Measurements from ENCODE around the gene PPARA.
"Not testable (repeated sequence)": the region's sequence is repeated elsewhere in the genome, so short reads cannot be mapped to it uniquely, and the experiment has no call there.

Gene PPARA

DNA sequence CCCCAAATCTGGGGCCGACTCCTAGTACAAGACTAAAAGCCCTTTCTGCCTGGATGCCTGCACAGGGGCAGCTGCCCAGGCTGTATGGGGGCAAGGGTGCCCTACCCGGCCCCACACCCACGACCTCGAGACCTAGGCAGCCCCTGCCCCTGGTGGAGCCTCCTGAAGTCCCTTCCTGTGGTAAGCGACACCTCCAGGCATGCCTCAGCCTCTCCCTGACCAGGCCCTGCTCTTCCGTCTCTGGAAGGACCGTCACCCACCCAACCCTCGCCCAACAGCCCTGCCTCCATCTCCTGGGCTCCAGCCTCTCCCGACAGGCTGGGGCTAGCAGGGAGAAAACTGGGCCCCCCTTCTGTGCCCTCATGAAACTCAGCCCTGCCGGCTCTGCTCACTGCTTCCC lies 22.8 kb upstream of the PPARA start:
- no peak for DNase-seq

DNA sequence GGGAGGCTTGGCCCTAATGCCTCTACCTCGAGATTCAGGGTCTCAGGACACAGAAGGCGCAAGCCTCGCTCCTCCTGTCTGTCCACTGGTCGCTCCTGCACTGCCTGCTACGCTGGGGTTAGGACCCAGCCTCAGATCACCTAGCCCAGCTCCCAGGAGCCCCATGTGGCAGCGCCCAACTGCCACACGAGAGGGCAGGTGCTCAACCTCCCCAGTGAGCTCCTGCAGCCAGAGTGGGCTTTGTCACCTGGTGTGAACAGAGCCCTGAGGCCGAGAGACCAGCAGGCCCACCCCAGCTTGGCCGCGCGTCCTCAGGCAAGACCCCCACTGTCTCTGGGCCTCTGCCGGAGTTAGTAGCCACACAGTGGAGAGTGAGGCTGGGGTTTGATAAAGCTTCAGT lies 21.7 kb upstream of the PPARA start:
- no peak for DNase-seq

DNA sequence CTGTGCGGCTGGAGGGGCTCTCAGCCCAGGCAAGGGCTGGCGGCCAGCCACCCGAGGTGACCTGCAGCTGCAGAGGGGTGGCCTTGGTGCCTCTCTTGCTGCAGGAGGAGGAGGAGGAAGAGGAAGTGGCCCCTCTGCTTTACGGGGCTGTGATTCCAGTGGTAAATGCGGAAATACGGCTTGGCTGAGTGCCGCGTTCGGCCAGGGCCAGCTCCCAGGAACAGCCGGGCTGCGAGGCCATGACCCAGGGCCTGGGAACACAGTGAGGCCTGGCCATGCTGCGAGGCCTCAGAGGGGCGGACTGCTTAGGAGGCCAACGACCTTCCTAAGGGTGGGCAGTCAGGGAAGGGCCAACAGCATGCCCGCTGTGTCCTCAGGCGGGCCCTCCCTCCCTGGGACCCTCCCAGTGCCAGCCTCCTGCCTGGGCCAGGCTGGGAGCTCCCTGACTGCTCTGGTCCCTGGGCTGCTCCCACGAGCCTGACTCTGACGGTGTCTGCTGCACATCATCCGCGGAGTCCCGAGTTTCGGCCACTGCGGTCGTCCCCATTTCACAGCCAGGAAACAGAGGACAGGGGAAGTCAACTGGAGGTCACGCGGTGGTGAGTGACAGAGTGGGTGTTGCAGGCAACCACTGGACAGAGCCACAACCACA lies 20.8 kb upstream of the PPARA start:
- DNase-seq: no peak

DNA sequence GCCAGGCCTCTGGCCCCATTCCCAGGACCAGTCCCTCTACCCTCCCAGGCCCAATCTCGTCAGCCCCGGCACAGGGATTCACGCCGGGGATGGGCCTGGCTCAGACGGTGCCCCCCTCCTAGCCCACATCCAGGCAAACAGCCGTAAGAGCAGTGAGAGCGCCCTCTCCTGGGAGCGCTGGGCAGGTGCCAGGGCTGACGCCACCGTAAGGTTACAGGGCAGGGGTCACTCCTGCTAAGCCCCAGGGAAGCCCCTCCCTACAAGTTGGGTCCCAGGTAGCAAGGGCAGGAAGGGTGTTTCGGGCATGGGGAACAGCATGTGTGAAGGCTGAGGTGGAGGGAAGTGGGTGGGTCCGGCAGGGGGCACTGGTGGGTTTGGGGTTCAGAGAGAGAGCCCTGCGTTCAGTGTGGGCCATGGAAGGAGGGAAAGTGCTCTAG lies 19.2 kb upstream of the PPARA start:
- no peak for DNase-seq

DNA sequence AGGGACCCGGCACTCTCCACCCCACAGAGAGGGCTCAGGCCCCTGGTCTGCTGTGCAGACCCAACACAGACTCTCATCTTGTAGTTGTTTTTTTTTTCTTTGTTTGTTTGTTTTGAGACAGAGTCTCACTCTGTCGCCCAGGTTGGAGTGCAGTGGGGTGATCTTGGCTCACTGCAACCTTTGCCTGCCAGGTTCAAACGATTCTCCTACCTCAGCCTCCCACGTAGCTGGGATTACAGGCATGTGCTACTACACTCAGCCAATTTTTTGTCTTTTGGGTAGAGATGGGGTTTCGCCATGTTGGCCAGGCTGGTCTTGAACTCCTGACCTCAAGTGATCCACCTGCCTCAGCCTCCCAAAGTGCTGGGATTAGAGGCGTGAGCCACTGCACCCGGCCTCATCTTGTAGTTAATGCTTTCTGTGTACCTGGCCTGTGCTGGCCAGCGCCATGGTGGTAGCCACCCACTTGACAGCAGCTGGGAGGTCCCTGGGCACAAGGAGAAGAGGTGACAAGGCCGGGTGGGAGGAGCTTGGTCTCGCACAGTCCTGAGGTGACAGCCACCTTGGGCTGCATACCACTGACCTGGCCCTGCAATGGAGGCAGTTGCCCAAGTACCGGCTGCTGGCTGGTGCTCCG lies 18.0 kb upstream of the PPARA start:
- DNase-seq: not testable (repeated sequence)

DNA sequence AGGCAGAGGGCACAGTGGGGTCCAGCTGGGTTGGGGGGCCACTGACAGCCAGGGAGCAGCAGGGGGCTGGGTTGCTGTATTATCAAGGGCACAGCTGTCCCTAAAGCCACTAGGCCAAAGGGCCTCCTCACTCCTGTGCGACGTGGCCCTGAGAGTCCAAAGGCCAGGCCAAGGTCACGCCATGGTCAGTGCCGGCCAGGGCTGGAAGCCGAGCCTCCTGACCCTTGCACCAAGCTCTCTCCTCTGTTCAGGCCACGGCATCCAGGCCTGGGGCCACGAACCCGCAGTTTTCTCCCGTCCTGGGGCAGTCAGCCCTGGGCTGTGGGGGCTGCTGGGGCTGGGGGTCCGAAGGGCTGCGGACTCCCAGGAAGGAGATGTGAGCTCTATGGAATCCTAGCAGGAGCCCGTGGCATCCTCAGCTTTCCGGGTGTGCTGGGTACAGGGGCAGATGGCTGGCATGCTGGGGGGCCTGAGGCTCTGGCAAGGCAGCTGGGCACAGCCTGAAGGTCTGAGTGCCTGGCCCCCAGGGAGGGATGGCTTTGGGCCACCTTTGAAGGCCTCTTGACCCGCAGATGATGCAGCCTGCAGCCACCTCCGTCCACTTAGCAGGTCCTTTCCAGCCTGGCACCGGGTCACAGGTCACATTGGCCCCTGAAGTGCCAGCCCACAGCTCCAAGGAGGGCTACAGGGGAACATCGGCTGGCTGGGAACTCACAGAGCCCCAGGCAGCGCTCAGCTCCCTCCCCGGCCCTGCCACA lies 17.3 kb upstream of the PPARA start:
- no peak for DNase-seq

DNA sequence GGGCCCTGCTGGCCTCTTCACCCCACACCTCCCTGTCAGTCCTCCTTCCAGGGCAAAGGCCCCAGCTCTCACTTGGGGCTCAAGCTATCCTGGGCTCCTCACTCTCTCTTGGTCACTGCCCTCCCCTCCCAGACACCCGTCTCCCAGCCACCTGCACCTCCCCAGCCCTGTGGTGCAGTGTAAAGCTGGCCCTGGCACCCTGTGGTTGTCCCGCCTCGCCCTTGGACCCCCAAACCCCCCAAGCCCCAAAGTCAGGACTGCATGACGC lies 16.8 kb upstream of the PPARA start:
- no peak for DNase-seq

DNA sequence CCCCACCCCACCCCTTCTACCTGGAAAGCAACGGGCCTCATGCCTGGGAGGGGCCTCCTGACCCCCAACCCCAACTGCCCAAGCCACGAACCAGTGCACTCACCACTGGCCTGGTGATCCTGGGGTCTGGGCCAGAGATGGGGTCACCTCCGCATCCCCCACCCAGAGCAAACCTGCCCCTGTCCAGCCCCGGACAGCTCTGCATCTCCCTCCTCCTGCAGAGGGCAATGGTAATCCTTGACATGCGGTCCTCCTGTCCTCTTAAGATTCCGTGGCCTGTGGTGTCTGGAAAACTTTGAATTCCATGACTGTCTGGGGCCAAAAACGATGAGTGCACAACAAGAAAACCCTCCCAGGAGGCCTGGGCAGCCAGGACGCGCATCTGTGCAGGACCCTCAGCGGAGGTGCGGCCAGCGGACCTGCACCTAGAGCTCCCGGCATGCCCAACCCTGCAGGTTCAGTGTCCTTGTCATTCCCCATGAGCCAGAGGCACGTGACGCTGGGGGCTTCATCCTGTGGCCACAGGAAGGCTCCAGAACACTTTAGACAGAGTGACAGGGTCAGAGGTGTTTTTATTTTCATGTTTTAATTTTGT lies 16.1 kb upstream of the PPARA start:
- DNase-seq: no peak

DNA sequence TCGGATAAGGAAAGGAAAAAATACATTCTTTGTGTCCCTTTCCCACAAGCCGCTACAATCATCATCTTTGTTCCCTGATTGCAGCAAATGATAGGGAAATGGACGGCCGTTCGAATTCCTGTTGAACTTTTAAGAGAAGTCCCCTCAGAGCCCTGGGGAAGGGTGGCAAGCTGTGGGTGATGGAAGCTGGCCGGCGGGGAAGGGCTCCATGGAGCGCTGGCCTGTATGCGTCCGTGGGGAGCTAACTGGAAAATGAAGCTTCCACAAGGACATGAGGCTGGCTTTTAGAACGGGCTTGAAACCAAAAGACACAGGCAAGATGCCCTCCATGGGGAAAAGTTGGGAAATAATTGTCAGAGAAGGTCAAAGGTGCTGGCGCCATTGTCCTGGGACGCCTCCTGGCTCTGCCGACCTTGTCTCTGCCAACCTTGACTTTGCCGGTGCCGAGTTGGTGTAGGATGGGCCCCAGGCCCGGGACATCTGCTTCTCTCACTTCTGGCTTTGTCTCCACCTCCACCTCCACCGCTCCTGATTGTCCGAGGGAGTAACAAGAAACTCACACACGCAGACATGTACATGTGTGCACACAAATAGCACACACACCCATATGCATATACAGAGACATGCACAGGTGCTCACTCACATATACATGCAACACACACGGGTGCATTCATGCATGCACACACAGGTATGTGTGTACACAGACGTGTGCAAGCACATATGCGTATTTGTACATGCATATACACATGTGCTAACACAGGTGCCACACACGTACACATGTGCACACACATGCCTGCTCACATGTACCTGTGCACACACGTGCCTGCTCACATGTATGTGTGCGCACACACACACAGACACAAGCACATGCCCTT lies 14.5 kb upstream of the PPARA start:
- DNase-seq: no peak

DNA sequence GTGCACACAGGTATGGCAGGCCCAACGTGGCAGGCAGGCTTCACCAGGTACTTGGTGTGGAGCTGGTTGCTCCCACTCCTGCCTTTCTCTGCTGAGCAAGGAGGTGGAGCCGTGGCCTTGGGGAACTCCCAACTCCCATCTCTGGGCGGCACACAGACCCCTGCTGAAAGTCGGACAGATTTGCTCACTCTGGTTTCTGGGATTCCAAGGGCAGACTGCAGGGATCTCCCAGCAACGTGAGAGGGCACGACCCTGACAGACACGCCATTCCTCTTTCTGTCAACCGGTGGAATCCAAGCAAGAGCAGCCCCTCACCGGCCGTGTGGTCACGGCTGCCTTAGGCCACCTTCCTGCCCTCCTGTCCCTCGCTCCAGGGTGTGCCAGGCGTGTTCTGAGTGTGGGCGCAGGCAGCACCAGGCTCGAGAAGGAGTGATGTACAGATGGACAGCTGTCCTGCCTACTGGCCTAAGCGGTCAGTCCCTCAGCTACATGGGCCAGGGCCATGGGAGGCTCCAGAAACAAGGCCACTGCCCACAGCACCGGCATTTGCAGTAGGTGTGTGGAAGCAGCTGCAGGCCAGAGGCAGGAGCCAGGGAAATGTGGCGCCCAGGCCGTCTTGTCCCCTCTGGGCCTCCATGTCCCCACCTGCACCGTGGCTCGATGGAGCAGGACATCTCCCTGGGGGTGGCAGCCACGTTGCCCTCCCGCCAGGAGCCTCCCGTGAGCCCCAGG lies 13.7 kb upstream of the PPARA start:
- no peak for DNase-seq

DNA sequence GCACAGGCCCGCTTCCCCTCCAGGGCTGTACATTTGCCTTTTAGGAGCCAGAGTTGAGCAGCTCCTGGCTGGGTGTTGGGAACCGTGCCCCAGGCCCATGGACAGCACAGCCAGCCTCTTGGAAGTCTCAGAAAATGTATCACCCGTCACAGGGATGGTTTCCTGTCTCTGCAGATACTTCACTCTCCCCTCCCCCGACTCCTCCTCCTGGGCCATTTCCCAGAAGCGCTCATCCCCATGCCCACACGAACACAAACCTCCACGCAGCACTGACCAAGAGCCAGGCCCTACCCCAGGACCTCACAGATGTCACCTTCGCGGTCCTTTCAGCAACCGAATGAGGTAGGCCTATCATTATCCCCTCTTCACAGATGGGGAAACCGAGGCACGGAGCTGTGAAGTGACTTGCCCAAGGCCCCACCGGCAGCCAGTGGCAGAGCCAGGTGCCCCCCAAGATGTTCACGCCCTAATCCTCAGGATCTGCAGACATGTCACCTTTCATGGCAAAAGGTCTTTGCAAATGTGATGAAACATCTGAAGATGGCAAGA lies 13.0 kb upstream of the PPARA start:
- no peak for DNase-seq

DNA sequence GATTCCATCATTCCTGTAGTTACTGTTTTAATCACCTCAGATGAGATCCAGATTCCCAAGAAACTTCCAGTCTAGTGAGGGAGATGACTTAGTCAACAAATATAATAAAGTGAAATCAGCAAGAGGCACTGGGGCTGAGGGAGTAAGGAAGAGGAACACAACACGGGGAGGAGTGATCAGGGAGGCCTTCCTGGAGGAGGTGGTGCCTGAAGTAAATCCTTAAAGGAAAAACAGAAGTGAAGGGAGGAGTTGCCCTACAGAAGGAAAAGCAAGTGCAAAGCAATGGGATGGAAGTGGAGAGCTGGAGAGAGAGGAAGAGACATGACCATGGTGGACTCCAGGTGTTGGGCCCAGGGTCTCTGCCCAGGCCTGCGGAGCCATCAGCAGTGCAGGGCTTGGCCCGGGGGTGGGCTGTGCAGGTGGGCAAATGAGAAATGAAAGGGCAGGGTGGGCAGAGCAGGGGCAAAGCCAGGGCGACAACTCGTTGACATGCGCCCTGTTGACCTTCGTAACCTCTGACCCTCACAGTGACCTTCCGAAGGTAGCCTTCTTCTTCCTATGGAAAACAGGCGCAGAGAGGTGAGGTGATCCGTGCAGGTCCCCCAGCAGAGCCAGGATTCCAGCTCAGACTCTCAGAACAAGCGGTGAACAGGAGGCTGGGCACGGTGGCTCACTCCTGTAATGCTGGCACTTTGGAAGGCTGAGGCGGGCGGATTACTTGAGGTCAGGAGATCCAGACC lies 12.1 kb upstream of the PPARA start:
- DNase-seq: no peak

DNA sequence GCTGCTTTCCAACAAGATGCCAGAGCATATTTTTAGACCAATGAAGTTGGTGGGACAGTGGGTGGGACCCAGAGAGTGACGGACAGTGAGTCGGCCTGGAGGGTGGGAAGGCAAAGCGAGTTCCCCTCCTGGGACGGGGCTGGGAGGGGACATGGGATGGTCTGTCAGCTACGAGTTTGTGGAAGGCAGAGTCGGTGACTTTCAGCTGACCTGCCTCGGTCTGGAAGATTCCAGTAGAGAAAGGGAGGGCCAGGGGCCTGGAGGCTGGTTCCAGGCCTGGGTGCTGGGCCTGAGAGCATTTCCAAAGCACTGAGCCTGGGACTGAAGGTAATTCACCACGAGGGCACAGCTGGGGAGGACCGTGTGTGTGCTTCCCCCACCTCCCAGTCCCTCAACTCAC lies 10.9 kb upstream of the PPARA start:
- not testable (repeated sequence) for DNase-seq

DNA sequence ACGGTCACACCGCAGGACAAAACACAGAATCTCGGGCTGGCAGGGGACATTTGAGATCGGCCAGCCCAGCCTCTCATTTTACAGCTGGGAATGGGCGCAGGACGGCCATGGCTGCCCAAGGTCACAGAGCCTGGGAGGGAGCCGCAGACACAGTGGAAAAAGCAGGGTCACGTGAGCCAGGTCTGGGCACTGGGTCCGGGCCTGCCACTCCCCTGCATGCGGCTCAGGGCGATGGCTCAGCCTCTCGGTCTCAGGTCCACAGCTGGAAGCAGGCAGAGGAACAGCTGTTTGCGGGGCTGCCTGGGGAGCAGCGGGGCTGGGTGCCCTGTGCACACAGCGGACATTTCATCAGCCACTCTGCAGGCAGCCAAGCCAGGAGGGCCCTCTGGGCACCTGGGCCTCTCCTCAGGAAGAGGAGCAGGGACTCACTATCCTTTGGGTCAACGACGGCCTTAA lies 10.4 kb upstream of the PPARA start:
- DNase-seq: no peak

DNA sequence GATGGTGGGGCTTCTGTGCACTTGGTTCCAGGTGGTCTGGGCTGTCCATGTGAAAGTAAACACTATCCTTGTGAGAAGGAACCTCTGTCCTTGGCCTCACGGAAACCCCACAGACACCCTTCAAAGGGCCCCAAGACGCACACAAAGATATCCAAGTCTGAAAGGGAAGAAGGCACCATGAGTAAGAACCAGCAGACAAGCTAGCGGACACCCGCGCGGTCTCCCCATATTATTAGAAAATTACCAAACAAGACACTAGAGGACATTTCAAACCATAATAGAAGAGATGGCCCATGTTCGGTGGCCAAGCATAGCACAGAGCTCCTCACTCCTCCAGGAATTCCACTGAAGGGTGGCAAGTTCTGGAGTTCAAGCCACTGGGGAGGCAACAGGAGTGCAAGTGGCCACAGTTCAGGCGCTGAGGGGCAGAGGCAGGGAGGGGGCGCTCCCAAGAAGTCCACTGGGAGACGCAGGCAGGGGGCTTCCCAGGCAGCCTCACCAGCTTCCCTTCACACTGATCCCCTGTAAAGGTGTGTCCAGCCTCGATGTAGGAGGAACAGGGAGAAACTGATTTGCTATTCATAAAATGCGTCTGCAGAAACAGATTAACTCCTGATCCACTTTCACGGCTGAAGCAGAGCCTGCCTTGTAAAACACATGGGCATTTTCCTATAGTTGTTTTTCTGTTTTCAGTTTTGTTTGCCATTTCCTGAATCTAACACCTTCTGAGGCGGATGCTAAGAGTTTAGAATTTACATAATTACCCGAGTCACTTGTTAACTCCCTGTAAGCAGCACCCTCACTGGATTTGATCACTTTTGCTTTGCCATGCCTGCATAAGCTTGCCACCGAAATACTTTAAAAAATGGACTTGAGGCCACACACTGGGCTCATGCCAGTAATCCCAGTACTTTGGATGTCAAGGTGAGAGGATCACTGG lies 9.1 kb upstream of the PPARA start:
- DNase-seq: no peak

DNA sequence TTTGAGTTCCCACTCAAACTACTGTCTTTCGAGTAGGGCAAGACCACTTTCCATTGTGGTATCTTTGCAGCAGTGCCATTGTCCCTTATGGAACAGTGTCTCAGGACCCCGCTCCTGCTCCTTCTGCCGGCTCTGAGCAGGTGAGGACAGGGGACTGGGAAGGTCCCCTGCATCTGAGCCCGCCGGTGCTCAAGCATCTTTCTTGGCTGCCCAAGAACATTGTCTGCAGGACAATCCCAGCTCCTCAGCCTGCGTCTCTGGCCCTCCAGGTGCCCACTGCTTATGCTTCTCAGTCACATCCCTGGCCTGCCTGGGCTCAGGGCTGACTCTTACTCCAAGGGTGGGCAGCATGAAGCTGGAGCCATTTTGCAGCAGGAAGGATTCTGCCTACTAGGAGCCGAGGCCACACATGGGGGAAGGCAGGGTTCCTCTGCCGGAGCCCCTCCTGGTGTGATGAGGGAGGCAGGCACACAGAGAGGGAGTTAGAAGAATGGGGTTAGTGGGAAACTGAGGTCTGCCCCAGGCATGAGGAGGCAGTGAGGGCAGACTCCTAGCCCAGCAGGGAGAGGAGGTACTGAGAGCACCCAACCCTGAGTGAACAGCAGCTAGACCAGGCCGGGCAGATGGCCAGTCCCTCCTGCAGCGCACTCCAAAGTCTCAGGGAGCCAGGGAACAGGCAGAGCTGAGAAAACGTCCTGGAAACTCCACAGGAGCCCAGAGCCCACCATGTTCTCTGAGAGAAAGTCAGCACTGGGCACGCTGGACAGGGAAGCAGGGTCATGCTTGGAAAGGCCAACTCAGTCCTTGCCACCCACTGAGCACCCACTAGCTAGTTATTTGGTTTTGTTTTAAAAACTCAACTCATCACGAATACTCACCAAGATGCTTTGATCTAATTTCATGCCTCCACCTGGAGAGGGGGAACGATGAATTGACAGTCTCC lies 7.5 kb upstream of the PPARA start:
- DNase-seq: no peak

DNA sequence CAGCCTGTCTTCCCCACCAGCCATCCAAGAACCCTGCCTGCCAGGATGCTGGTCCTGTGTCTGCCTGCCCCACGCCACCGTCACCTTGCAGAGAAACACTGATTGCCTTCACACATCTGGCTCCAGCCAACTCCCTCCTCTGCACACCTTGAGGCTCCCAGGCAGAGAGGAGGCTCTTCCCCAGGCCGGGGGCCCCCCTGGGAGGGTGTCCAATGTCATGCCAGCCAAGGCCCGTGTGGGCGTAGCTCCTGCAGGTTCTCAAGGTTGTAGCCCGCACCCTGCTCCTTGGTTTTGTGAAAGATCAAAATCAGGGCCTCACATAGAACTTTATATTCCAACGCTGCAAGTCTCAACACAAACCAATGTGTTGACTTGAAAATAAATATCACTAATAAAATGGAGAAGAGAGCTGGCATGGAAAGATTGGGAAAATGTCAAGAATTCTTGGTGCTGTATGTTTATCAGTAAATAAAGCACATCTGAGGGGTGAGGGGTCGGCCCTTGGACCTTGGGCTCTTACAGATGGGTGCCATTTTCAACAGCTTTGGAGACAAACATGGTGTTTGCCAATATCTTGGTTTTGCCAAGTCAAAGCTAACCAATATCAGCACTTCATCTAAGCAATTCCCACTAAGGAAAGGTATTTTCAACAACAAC lies 6.7 kb upstream of the PPARA start:
- DNase-seq: no peak

DNA sequence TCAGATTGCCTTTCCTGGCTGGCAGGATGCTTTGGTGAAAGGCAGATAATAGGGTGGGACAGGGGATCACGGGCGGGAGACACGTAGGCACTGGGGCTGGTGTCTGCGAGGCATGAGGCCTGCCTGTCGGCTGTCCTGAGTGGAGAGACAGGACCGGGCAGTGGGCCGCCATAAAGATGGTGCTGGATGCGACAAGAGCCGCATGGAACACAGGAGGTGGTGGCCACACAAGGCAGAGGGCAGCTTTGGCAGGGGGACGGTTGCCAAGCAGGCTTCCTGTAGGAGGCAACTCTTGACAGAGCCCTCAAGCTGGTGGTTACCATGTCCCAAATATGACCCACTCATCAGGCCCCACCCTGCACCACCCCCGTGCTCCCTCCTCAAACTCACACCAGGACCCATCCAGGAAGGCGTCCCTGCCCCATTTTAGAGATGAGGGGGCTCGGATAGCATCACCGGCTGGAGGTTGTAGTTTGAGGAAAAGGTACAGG lies 4.9 kb upstream of the PPARA start:
- no peak for DNase-seq

Data from central memory CD4-positive, alpha-beta T cell (primary cell).